H9 (cell line): ENCODE results near the gene PLEKHM1. TPM values are rescaled to one million over a fixed set of nuclear protein-coding genes. Genes with fewer than 3 reads are reported as not detected.
"Not testable (repeated sequence)": the region's sequence is repeated elsewhere in the genome, so short reads cannot be mapped to it uniquely, and the experiment has no call there.

ENCODE experiments used
- DNase-seq: peaks from one replicate; pipeline ENCODE4 v3.0.0-alpha.2; 2017
- H2AFZ ChIP-seq: one replicate; pipeline ENCODE4 v1.6.1; 2013; ENCODE audit warnings: mild to moderate bottlenecking, low read length, control low read depth, moderate library complexity
- H2AK5ac ChIP-seq: 2 replicates; pipeline ENCODE4 v1.6.1; 2013; ENCODE audit warnings: low read length, control low read depth, mixed read lengths; ENCODE audit not compliant: insufficient read length
- H2BK120ac ChIP-seq: one replicate; pipeline ENCODE4 v1.6.1; 2013; ENCODE audit warnings: low read depth, mild to moderate bottlenecking, low read length, control low read depth, inconsistent platforms; ENCODE audit not compliant: poor library complexity, severe bottlenecking
- H2BK12ac ChIP-seq: 2 replicates; pipeline ENCODE4 v1.6.1; 2013; ENCODE audit warnings: low read length, control low read depth, mixed read lengths, low read depth; ENCODE audit not compliant: insufficient read length
- H2BK15ac ChIP-seq: 2 replicates; pipeline ENCODE4 v1.6.1; 2013; ENCODE audit warnings: low read depth, low read length, control low read depth
- H2BK20ac ChIP-seq: one replicate; pipeline ENCODE4 v1.6.1; 2013; ENCODE audit warnings: low read depth, mild to moderate bottlenecking, low read length, control low read depth, inconsistent platforms; ENCODE audit not compliant: poor library complexity, severe bottlenecking
- H2BK5ac ChIP-seq: 2 replicates; pipeline ENCODE4 v1.6.1; 2013; ENCODE audit warnings: low read length, control low read depth, mixed read lengths; ENCODE audit not compliant: insufficient read length
- H3K14ac ChIP-seq: 2 replicates; pipeline ENCODE4 v1.6.1; 2013; ENCODE audit warnings: low read length, control low read depth; ENCODE audit not compliant: insufficient read depth
- H3K18ac ChIP-seq: 2 replicates; pipeline ENCODE4 v1.6.1; 2013; ENCODE audit warnings: low read depth, mild to moderate bottlenecking, mixed read lengths, low read length, control low read depth; ENCODE audit not compliant: insufficient read length
- H3K23ac ChIP-seq: 2 replicates; pipeline ENCODE4 v1.6.1; 2013; ENCODE audit warnings: low read length, control low read depth, mixed read lengths, low read depth; ENCODE audit not compliant: insufficient read length
- H3K23me2 ChIP-seq: 2 replicates; pipeline ENCODE4 v1.6.1; 2013; ENCODE audit warnings: low read depth, mild to moderate bottlenecking, mixed read lengths, low read length, control low read depth; ENCODE audit not compliant: insufficient read length, poor library complexity, severe bottlenecking
- H3K27ac ChIP-seq: 2 replicates; pipeline ENCODE4 v1.5.1; 2013; ENCODE audit warnings: low read length, control low read depth, mixed read lengths, low read depth; ENCODE audit not compliant: insufficient read length
- H3K27me3 ChIP-seq: 2 replicates; pipeline ENCODE4 v1.6.1; 2013; ENCODE audit warnings: low read length, control low read depth, inconsistent platforms; ENCODE audit not compliant: insufficient read depth
- H3K4ac ChIP-seq: 2 replicates; pipeline ENCODE4 v1.6.1; 2013; ENCODE audit warnings: low read depth, mild to moderate bottlenecking, control low read depth, inconsistent platforms, low read length, moderate library complexity
- H3K4me1 ChIP-seq: 2 replicates; pipeline ENCODE4 v1.6.1; 2013; ENCODE audit warnings: low read length, control low read depth, inconsistent platforms; ENCODE audit not compliant: insufficient read depth
- H3K4me2 ChIP-seq: 2 replicates; pipeline ENCODE4 v1.6.1; 2013; ENCODE audit warnings: low read length, control low read depth, mixed read lengths; ENCODE audit not compliant: insufficient read length, insufficient read depth
- H3K56ac ChIP-seq: 2 replicates; pipeline ENCODE4 v1.6.1; 2013; ENCODE audit warnings: low read depth, mild to moderate bottlenecking, mixed read lengths, low read length, control low read depth; ENCODE audit not compliant: insufficient read length
- H3K79me1 ChIP-seq: 2 replicates; pipeline ENCODE4 v1.6.1; 2013; ENCODE audit warnings: low read depth, mild to moderate bottlenecking, moderate library complexity, low read length, control low read depth, inconsistent platforms; ENCODE audit not compliant: insufficient read depth, poor library complexity, severe bottlenecking
- H3K79me2 ChIP-seq: 2 replicates; pipeline ENCODE4 v1.6.1; 2013; ENCODE audit warnings: low read length, control low read depth, inconsistent platforms; ENCODE audit not compliant: insufficient read depth
- H3K9ac ChIP-seq: 2 replicates; pipeline ENCODE4 v1.6.1; 2013; ENCODE audit warnings: low read length, control low read depth, mixed read lengths; ENCODE audit not compliant: insufficient read length; ENCODE audit errors: extremely low read depth
- H3K9me3 ChIP-seq: one replicate; pipeline ENCODE4 v1.6.1; 2013; ENCODE audit warnings: low read depth, low read length, inconsistent platforms; ENCODE audit not compliant: control insufficient read depth
- H3T11ph ChIP-seq: one replicate; pipeline ENCODE4 v1.6.1; 2013; ENCODE audit warnings: mild to moderate bottlenecking, low read length, control low read depth, inconsistent platforms
- H4K20me1 ChIP-seq: one replicate; pipeline ENCODE4 v1.6.1; 2013; ENCODE audit not compliant: control insufficient read depth, insufficient read length, insufficient read depth
- H4K5ac ChIP-seq: 2 replicates; pipeline ENCODE4 v1.6.1; 2013; ENCODE audit warnings: low read depth, mild to moderate bottlenecking, mixed read lengths, low read length, control low read depth; ENCODE audit not compliant: insufficient read length
- H4K8ac ChIP-seq: replicated peaks from 2 replicates; pipeline ENCODE4 v1.6.1; 2013; ENCODE audit warnings: low read length, control low read depth, mixed read lengths, low read depth; ENCODE audit not compliant: insufficient read length
- H4K91ac ChIP-seq: 2 replicates; pipeline ENCODE4 v1.6.1; 2013; ENCODE audit warnings: low read depth, mild to moderate bottlenecking, moderate library complexity, mixed read lengths, low read length, control low read depth; ENCODE audit not compliant: insufficient read length
- H3K27ac Mint-ChIP-seq, 3 experiments: 2 replicates in 2 of 3; 3 replicates in 1 of 3; pipeline ENCODE4 v1.8.0; 2020 to 2021; ENCODE audit warnings: mixed read lengths in 3 of 3, mild to moderate bottlenecking in 1 of 3, moderate library complexity in 1 of 3
- H3K27me3 Mint-ChIP-seq: 2 replicates; pipeline ENCODE4 v1.8.0; 2021; ENCODE audit warnings: low read depth, mild to moderate bottlenecking, moderate library complexity, mixed read lengths
- H3K36me3 Mint-ChIP-seq, 3 experiments: 2 replicates in 2 of 3; 3 replicates in 1 of 3; pipeline ENCODE4 v1.8.0; 2020 to 2021; ENCODE audit warnings: low read depth in 3 of 3, mixed read lengths in 3 of 3; ENCODE audit not compliant: insufficient read depth in 1 of 3
- H3K4me1 Mint-ChIP-seq, 2 experiments: 2 replicates each; pipeline ENCODE4 v1.8.0; 2020; ENCODE audit warnings: mixed read lengths in 2 of 2
- H3K4me3 Mint-ChIP-seq, 2 experiments: 2 replicates in 1 of 2; 3 replicates in 1 of 2; pipeline ENCODE4 v1.8.0; 2020 to 2021; ENCODE audit warnings: mild to moderate bottlenecking in 2 of 2, mixed read lengths in 2 of 2, moderate library complexity in 1 of 2
- H3K9me3 Mint-ChIP-seq, 2 experiments: 2 replicates in 1 of 2; 3 replicates in 1 of 2; pipeline ENCODE4 v1.8.0; 2020; ENCODE audit warnings: mild to moderate bottlenecking in 2 of 2, mixed read lengths in 2 of 2, moderate library complexity in 1 of 2
- WGBS: extraction: QIAGEN DNeasy Blood & Tissue Kit; methylation state at CpG from one replicate; pipeline ENCODE4 v1.1.7; 2013; ENCODE audit warnings: missing lambda C conversion rate, low lambda C conversion rate, mixed read lengths; ENCODE audit not compliant: insufficient read length; ENCODE audit errors: extremely low coverage; 5-methylcytosine and 5-hydroxymethylcytosine counted together
- total RNA-seq: library from RNA; stranded (reverse); gene quantifications from 2 replicates; pipeline ENCODE4 v1.2.1, GENCODE V29; 2021

PLEKHM1 gene
- total RNA-seq, 1 experiment from 2014 or later, result 20.7 TPM

GRCh38 chr17:45506072-45506471 lies 15.6 kb upstream of the PLEKHM1 start:
- H3K4me2 ChIP-seq, H2AK5ac ChIP-seq, H3K23ac ChIP-seq, H3K9me3 ChIP-seq, H2BK5ac ChIP-seq, H3T11ph ChIP-seq, H3K9me3 Mint-ChIP-seq, H2BK12ac ChIP-seq, H4K8ac ChIP-seq, H2AFZ ChIP-seq, H3K27ac Mint-ChIP-seq, H3K4ac ChIP-seq, H3K56ac ChIP-seq, H4K20me1 ChIP-seq, H4K5ac ChIP-seq, DNase-seq, H2BK20ac ChIP-seq, H3K79me2 ChIP-seq, H3K18ac ChIP-seq, H3K27me3 ChIP-seq, H3K14ac ChIP-seq, H4K91ac ChIP-seq, H3K4me3 Mint-ChIP-seq, H3K9ac ChIP-seq, H3K36me3 Mint-ChIP-seq, H3K27me3 Mint-ChIP-seq, H3K4me1 ChIP-seq, H3K79me1 ChIP-seq, H3K23me2 ChIP-seq, H2BK15ac ChIP-seq, H3K27ac ChIP-seq, H2BK120ac ChIP-seq: not testable (repeated sequence)
- H3K4me1 Mint-ChIP-seq, result peaks cover 17 to 20% of the 10 kb centered on the region in 2 experiments
- WGBS, result no CpG with 5 or more reads among the region's 3 CpGs

- not testable (repeated sequence) for H3K79me1 ChIP-seq, H3K27ac ChIP-seq, H4K91ac ChIP-seq, H2BK12ac ChIP-seq, H3K4me2 ChIP-seq, H2BK20ac ChIP-seq, H3K27me3 Mint-ChIP-seq, H3K4me3 Mint-ChIP-seq, DNase-seq, H2BK15ac ChIP-seq, H4K5ac ChIP-seq, H3K9ac ChIP-seq, H4K20me1 ChIP-seq, H2BK5ac ChIP-seq, H3K36me3 Mint-ChIP-seq, H2AK5ac ChIP-seq, H2BK120ac ChIP-seq, H3K56ac ChIP-seq, H3K27ac Mint-ChIP-seq, H3K14ac ChIP-seq, H3K9me3 ChIP-seq, H3K18ac ChIP-seq, H3T11ph ChIP-seq, H3K4me1 ChIP-seq, H3K23me2 ChIP-seq, H3K9me3 Mint-ChIP-seq, H4K8ac ChIP-seq, H3K27me3 ChIP-seq, H3K79me2 ChIP-seq, H2AFZ ChIP-seq, H3K23ac ChIP-seq, H3K4ac ChIP-seq
- peaks cover 17 to 20% of the 10 kb centered on the region in 2 experiments for H3K4me1 Mint-ChIP-seq
- WGBS, result no CpG with 5 or more reads among the region's 3 CpGs
These were observed 14.7 kb upstream of the PLEKHM1 start for GRCh38 chr17:45505183-45505582.
